WERI-Rb-1 (cell line): ENCODE results near the gene PROCR.
A peak's percentile ranks its signal among the peaks of the same experiment; 100 is the strongest.
"Not testable (repeated sequence)": the region's sequence is repeated elsewhere in the genome, so short reads cannot be mapped to it uniquely, and the experiment has no call there.

Experiments
- DNase-seq: peaks from one replicate; pipeline ENCODE4 v3.0.0-alpha.2; 2020
- H3K27ac ChIP-seq: fragments of 250-450 bp; sonication (Bioruptor Pico); 2 replicates; pipeline ENCODE4 v1.5.1; 2020; ENCODE audit warnings: mild to moderate bottlenecking, moderate library complexity
- H3K27me3 ChIP-seq: fragments of 250-450 bp; sonication (Bioruptor Pico); 2 replicates; pipeline ENCODE4 v1.5.1; 2021; ENCODE audit warnings: mild to moderate bottlenecking, low read depth, moderate library complexity; ENCODE audit not compliant: insufficient read depth, severe bottlenecking
- H3K36me3 ChIP-seq: fragments of 250-450 bp; sonication (Bioruptor Pico); 2 replicates; pipeline ENCODE4 v1.5.1; 2020; ENCODE audit warnings: mild to moderate bottlenecking, moderate library complexity
- H3K4me3 ChIP-seq: 2 replicates; pipeline ENCODE4 v1.5.1; 2011; ENCODE audit warnings: low read depth, mild to moderate bottlenecking, control low read depth, low read length
- H3K9me3 ChIP-seq: fragments of 250-450 bp; sonication (Bioruptor Pico); 2 replicates; pipeline ENCODE4 v1.5.1; 2021; ENCODE audit warnings: mild to moderate bottlenecking, moderate library complexity; ENCODE audit not compliant: severe bottlenecking
- TF ChIP-seq, protein P1 (sequence below): IDR thresholded peaks from 2 replicates; pipeline ENCODE4 v1.5.1; 2011; ENCODE audit warnings: low read depth, mild to moderate bottlenecking, control low read depth, inconsistent platforms, low read length

Gene PROCR

DNA sequence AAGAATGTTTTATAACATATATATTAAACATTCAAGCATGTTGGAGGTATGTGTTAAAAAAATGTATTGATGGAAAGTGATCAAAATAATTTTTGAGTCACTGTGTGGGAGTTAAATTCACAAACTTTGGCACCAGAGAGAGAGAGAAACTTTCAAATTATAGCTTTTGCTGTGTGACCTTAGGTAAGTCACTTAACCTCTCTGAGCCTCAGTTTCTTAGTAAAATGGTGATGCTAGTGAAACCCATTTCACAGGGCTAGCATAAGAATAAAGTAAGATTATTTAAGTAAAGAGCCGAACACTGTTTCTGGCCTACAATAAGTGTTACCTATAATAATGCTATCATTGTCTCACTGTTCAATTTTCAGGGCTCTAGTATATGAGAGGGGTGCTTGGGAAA, 4.1 kb upstream of the PROCR start:
- DNase-seq: no peak

DNA sequence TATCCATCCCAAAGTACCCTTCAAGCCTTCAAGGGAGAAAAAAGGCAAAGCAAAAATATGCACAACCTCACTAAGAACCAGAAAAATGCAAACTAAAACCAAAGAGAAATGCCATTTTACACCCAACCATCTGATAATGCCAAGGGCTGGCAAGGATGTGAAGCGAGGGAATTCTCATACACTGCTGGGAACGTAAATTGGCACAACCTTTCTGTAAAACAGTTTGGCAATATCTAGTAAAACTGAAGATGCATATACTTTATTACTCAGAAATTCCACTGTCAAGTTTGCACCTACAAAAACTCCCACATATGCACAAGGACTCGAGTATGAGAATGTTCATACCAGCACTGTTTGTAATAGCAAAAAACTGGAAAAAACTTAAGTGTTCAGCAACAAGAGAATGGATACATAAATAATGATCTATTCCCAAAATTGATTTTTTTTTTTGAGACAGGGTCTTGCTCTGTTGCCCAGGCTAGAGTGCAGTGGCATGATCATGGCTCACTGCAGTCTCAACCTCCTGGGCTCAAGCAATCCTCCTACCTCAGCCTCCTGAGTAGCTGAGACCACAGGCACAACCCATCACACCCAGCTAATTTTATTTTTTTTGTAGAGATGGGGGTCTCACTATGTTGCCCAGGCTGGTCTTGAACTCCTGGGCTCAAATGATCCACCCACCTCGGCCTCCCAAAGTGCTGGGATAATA, 3.0 kb upstream of the PROCR start:
- H3K4me3 ChIP-seq, DNase-seq, H3K27me3 ChIP-seq, H3K36me3 ChIP-seq, H3K9me3 ChIP-seq, H3K27ac ChIP-seq: not testable (repeated sequence)

More for the DNA sequence above, 4.1 kb upstream of the PROCR start:
- peaks cover 3% of the 10 kb centered on the region for H3K9me3 ChIP-seq
- H3K36me3 ChIP-seq: no peaks in the 10 kb centered on the region
- no peaks in the 10 kb centered on the region for H3K27me3 ChIP-seq
- TF ChIP-seq, protein P1, sequence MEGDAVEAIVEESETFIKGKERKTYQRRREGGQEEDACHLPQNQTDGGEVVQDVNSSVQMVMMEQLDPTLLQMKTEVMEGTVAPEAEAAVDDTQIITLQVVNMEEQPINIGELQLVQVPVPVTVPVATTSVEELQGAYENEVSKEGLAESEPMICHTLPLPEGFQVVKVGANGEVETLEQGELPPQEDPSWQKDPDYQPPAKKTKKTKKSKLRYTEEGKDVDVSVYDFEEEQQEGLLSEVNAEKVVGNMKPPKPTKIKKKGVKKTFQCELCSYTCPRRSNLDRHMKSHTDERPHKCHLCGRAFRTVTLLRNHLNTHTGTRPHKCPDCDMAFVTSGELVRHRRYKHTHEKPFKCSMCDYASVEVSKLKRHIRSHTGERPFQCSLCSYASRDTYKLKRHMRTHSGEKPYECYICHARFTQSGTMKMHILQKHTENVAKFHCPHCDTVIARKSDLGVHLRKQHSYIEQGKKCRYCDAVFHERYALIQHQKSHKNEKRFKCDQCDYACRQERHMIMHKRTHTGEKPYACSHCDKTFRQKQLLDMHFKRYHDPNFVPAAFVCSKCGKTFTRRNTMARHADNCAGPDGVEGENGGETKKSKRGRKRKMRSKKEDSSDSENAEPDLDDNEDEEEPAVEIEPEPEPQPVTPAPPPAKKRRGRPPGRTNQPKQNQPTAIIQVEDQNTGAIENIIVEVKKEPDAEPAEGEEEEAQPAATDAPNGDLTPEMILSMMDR: no peak
- no peak overlapping the region for H3K4me3 ChIP-seq
- no peak overlapping the region for H3K27ac ChIP-seq

DNA sequence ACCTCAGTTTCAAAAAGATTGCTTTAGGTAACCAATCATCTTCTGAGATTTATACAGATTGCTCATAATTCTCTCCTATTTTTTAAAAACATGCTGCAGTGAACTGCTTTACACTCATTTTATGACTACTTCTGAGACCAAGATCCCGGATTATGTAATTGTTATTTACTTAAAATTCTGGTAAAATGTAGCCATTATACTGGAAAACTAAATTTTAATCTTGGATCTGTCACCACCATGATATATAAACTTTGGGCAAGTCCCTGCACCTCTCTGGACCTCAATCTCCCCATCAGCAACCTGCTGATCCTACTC, 477 bp upstream of the PROCR start:
- peak overlapping the region; percentile 64 for H3K27ac ChIP-seq
- H3K9me3 ChIP-seq: no peaks in the 10 kb centered on the region
- TF ChIP-seq, protein P1: no peak
- DNase-seq: no peak
- peaks cover 10% of the 10 kb centered on the region for H3K36me3 ChIP-seq
- H3K27me3 ChIP-seq: no peaks in the 10 kb centered on the region
- peak overlapping the region; percentile 61 for H3K4me3 ChIP-seq

DNA sequence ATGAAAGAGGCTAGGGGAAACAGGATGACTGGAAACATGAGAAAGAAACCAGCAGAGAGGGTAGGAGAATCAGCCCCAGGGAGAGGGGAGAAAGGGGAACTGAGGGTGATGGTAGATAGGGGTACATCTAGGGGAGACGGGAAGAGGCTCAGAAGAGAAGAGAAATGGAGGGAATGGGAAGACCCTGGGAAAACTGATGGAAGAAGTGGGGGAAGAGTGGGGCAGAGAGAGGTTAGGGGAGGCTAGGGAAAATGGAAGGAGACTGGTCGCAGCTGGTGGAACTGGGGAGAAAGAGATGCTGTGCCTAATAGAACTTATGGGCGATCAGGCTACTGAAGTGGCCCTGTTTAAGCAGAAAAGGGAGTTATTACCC, 548 bp downstream of the PROCR start:
- DNase-seq: no peak
- H3K9me3 ChIP-seq: no peaks in the 10 kb centered on the region
- peak overlapping the region; percentile 61 for H3K4me3 ChIP-seq
- TF ChIP-seq, protein P1: no peak
- peaks cover 18% of the 10 kb centered on the region for H3K36me3 ChIP-seq
- peak overlapping the region; percentile 64 for H3K27ac ChIP-seq
- H3K27me3 ChIP-seq: no peaks in the 10 kb centered on the region

DNA sequence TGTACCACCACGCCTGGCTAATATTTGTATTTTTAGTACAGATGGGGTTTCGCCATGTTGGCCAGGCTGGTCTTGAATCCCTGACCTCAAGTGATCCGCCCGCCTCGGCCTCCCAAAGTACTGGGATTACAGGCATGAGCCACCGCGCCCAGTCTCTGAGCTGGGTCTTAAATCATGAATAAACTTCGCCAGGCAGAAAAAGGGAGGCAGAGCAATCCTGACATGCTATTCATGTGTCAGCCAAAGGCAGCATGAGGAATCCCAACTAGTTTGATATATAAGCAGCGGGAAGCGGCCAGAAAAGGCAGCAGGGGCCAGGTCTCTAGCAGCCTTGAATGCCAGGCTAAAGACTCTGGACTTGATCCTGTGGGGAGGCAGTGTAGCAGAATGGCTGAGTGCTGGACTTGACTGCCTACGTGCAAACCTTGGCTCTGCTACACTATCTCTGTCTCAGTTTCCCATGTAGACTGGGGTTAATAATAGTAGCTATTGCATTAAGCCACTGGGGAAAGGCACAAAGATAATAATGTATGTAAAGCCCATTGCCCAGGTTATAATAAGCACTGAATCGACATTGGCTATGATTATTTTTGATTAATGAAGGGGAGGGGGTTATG, 1.8 kb downstream of the PROCR start:
- TF ChIP-seq, protein P1: no peak
- peaks cover 24% of the 10 kb centered on the region for H3K36me3 ChIP-seq
- DNase-seq: peak; percentile 89
- peak overlapping the region; percentile 28 for H3K4me3 ChIP-seq
- H3K9me3 ChIP-seq: no peaks in the 10 kb centered on the region
- H3K27me3 ChIP-seq: no peaks in the 10 kb centered on the region
- H3K27ac ChIP-seq: peak overlapping the region; percentile 64

DNA sequence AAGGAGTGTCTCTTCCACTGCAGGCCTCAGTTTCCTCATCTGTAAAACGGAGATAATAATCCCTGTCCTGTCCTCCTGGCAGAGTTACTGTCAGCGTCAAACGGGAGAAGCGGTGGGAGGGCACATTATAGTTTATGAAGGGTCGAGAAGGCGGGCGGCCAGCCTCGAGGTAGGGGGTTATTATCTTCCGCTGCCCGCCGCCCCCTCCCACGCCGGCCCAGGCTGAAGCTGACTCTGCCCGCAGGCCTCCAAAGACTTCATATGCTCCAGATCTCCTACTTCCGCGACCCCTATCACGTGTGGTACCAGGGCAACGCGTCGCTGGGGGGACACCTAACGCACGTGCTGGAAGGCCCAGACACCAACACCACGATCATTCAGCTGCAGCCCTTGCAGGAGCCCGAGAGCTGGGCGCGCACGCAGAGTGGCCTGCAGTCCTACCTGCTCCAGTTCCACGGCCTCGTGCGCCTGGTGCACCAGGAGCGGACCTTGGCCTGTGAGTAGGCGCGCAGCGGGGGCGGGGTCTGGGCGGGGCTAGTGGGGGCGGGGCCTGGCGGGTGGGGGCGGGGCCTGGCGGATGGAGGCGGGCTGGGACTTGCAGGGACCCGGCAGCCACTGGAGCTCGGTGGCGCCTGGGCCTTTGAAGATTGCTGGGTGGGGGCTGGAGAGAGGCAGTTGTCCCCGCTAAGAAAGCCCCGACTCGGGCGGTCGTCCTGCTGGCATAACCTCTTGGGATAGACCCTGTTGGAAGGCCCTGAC, 2.8 kb downstream of the PROCR start:
- no peaks in the 10 kb centered on the region for H3K9me3 ChIP-seq
- H3K27ac ChIP-seq: no peak overlapping the region; the same call in 1 of the 2 replicates
- TF ChIP-seq, protein P1: no peak
- H3K27me3 ChIP-seq: no peaks in the 10 kb centered on the region
- H3K4me3 ChIP-seq: no peak overlapping the region
- H3K36me3 ChIP-seq: peaks cover 24% of the 10 kb centered on the region
- DNase-seq: no peak
